Astrocyte of the hippocampus (primary cell): Measurements from ENCODE around the gene MDN1.
"Not testable (repeated sequence)": the region's sequence is repeated elsewhere in the genome, so short reads cannot be mapped to it uniquely, and the experiment has no call there.

Experiments
- DNase-seq: peaks from one replicate; pipeline ENCODE4 v3.0.0; 2011; ENCODE audit warnings: low read depth, low spot score

Gene MDN1

GRCh38 chr6:89813422-89813821 lies 6.2 kb downstream of the MDN1 start:
- DNase-seq: not testable (repeated sequence)

GRCh38 chr6:89807581-89807980 lies 12.0 kb downstream of the MDN1 start:
- DNase-seq: no peak

- DNase-seq: peak; percentile 15
Observed at GRCh38 chr6:89805814-89806371, 13.7 kb downstream of the MDN1 start.

- no peak for DNase-seq
Observed at GRCh38 chr6:89803271-89803670, 16.3 kb downstream of the MDN1 start.

GRCh38 chr6:89799756-89800155 lies 19.8 kb downstream of the MDN1 start:
- DNase-seq: no peak

GRCh38 chr6:89799096-89799495 lies 20.5 kb downstream of the MDN1 start:
- DNase-seq: no peak

- DNase-seq: peak; percentile 96
Observed at GRCh38 chr6:89797317-89797716, 22.3 kb downstream of the MDN1 start.

GRCh38 chr6:89794324-89794723 lies 25.3 kb downstream of the MDN1 start:
- DNase-seq: no peak

GRCh38 chr6:89793586-89793985 lies 26.0 kb downstream of the MDN1 start:
- DNase-seq: peak; percentile 26

GRCh38 chr6:89792881-89793280 lies 26.7 kb downstream of the MDN1 start:
- DNase-seq: peak; percentile 34

- DNase-seq: no peak
Observed at GRCh38 chr6:89790403-89790802, 29.2 kb downstream of the MDN1 start.

GRCh38 chr6:89789980-89790379 lies 29.6 kb downstream of the MDN1 start:
- no peak for DNase-seq

GRCh38 chr6:89787660-89788328 lies 31.8 kb downstream of the MDN1 start:
- no peak for DNase-seq

- DNase-seq: no peak
Observed at GRCh38 chr6:89786970-89787369, 32.6 kb downstream of the MDN1 start.

GRCh38 chr6:89784838-89785237 lies 34.8 kb downstream of the MDN1 start:
- DNase-seq: no peak

GRCh38 chr6:89783293-89783692 lies 36.3 kb downstream of the MDN1 start:
- not testable (repeated sequence) for DNase-seq

- no peak for DNase-seq
Observed at GRCh38 chr6:89782222-89782621, 37.4 kb downstream of the MDN1 start.

- DNase-seq: no peak
Observed at GRCh38 chr6:89781070-89782034, 38.2 kb downstream of the MDN1 start.

GRCh38 chr6:89777455-89777854 lies 42.1 kb downstream of the MDN1 start:
- no peak for DNase-seq

GRCh38 chr6:89776583-89777233 lies 42.9 kb downstream of the MDN1 start:
- DNase-seq: no peak

- no peak for DNase-seq
Observed at GRCh38 chr6:89775150-89775549, 44.4 kb downstream of the MDN1 start.

- DNase-seq: peak; percentile 11
Observed at GRCh38 chr6:89769572-89769971, 50.0 kb downstream of the MDN1 start.
